Stimulated activated naive B cell treated with anti-CD40 and anti-IgM and Interleukin-4, amounts not matched to agents 10 μg/mL and 1 μg/mL and 100 μg/mL, for 72 hours (primary cell): ENCODE measurements around the gene CT45A6.
"Not testable (repeated sequence)": the region's sequence is repeated elsewhere in the genome, so short reads cannot be mapped to it uniquely, and the experiment has no call there.

Experiments
- ATAC-seq, 2 donors: fragments of 150-1000 bp; cut with Tn5 transposase; replicated peaks; 2 replicates each; pipeline ENCODE4 v1.10.0; 2021; ENCODE audit warnings: moderate library complexity in 1 of 2
- DNase-seq: peaks from one replicate; pipeline ENCODE4 v3.0.0; 2021
- H3K27ac Mint-ChIP-seq: one replicate; pipeline ENCODE4 v1.8.0; 2022; ENCODE audit warnings: mild to moderate bottlenecking, mixed read lengths
- H3K27me3 Mint-ChIP-seq, 2 donors: one replicate each; pipeline ENCODE4 v1.8.0; 2022; ENCODE audit warnings: mixed read lengths in 2 of 2
- H3K36me3 Mint-ChIP-seq, 2 donors: one replicate each; pipeline ENCODE4 v1.8.0; 2022; ENCODE audit warnings: mixed read lengths in 2 of 2, mild to moderate bottlenecking in 1 of 2
- H3K4me1 Mint-ChIP-seq, 2 donors: one replicate each; pipeline ENCODE4 v1.8.0; 2022; ENCODE audit warnings: mixed read lengths in 2 of 2, mild to moderate bottlenecking in 1 of 2
- H3K4me3 Mint-ChIP-seq, 2 donors: one replicate each; pipeline ENCODE4 v1.8.0; 2022; ENCODE audit warnings: mild to moderate bottlenecking in 2 of 2, mixed read lengths in 2 of 2, moderate library complexity in 1 of 2
- H3K9me3 Mint-ChIP-seq, 2 donors: one replicate each; pipeline ENCODE4 v1.8.0; 2022; ENCODE audit warnings: mixed read lengths in 2 of 2, mild to moderate bottlenecking in 1 of 2

The CT45A6 gene, protein sequence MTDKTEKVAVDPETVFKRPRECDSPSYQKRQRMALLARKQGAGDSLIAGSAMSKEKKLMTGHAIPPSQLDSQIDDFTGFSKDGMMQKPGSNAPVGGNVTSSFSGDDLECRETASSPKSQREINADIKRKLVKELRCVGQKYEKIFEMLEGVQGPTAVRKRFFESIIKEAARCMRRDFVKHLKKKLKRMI

DNA sequence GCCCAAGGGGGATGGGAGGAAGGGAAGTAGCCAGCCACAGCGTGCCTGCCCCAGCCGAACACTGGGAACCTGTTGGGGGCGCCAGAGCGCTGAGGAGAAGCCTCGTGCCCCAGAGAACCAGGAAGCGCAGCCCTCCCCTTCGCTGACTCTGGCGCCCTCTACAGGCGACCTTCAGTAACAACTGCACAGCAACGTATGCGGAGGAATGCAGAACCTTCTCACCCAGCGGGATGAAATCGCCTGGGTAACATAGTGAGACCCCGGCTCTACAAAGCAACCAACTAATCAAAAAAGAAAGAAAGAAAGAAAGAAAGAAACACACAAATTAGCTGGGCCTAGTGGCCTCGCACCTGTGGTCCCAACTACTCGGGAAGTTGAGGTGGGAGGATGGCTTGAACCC lies at the start of gene CT45A6:
Gene CT45A6 (minus strand): TSS at position 101 of the 400 bp plus-strand sequence. CDS start 3,794 bp downstream, outside the sequence.
- not testable (repeated sequence) for H3K27me3 Mint-ChIP-seq, H3K27ac Mint-ChIP-seq, DNase-seq, H3K4me1 Mint-ChIP-seq, ATAC-seq, H3K9me3 Mint-ChIP-seq, H3K36me3 Mint-ChIP-seq, H3K4me3 Mint-ChIP-seq

DNA sequence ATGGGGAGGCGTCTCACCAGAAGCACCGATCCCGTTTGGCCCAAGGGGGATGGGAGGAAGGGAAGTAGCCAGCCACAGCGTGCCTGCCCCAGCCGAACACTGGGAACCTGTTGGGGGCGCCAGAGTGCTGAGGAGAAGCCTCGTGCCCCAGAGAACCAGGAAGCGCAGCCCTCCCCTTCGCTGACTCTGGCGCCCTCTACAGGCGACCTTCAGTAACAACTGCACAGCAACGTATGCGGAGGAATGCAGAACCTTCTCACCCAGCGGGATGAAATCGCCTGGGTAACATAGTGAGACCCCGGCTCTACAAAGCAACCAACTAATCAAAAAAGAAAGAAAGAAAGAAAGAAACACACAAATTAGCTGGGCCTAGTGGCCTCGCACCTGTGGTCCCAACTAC lies 34.6 kb upstream of the CT45A6 start, which contains the start of gene CT45A7:
Gene CT45A7 (minus strand): TSS at position 101 of the 400 bp plus-strand sequence. CDS start 3,747 bp downstream, outside the sequence.
- not testable (repeated sequence) for H3K9me3 Mint-ChIP-seq, H3K27me3 Mint-ChIP-seq, H3K36me3 Mint-ChIP-seq, H3K27ac Mint-ChIP-seq, ATAC-seq, H3K4me1 Mint-ChIP-seq, H3K4me3 Mint-ChIP-seq, DNase-seq

DNA sequence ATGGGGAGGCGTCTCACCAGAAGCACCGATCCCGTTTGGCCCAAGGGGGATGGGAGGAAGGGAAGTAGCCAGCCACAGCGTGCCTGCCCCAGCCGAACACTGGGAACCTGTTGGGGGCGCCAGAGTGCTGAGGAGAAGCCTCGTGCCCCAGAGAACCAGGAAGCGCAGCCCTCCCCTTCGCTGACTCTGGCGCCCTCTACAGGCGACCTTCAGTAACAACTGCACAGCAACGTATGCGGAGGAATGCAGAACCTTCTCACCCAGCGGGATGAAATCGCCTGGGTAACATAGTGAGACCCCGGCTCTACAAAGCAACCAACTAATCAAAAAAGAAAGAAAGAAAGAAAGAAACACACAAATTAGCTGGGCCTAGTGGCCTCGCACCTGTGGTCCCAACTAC lies 17.3 kb upstream of the CT45A6 start, which contains the start of gene CT45A2:
Gene CT45A2 (minus strand): TSS at position 101 of the 400 bp plus-strand sequence. CDS start 3,747 bp downstream, outside the sequence.
- H3K36me3 Mint-ChIP-seq, H3K27ac Mint-ChIP-seq, ATAC-seq, DNase-seq, H3K27me3 Mint-ChIP-seq, H3K4me3 Mint-ChIP-seq, H3K9me3 Mint-ChIP-seq, H3K4me1 Mint-ChIP-seq: not testable (repeated sequence)

DNA sequence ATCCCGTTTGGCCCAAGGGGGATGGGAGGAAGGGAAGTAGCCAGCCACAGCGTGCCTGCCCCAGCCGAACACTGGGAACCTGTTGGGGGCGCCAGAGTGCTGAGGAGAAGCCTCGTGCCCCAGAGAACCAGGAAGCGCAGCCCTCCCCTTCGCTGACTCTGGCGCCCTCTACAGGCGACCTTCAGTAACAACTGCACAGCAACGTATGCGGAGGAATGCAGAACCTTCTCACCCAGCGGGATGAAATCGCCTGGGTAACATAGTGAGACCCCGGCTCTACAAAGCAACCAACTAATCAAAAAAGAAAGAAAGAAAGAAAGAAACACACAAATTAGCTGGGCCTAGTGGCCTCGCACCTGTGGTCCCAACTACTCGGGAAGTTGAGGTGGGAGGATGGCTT lies 17.2 kb downstream of the CT45A6 start, which contains the start of gene CT45A5:
Gene CT45A5 (minus strand): TSS at position 101 of the 400 bp plus-strand sequence. CDS start 3,774 bp downstream, outside the sequence.
- H3K27me3 Mint-ChIP-seq, H3K9me3 Mint-ChIP-seq, H3K27ac Mint-ChIP-seq, H3K4me3 Mint-ChIP-seq, H3K4me1 Mint-ChIP-seq, DNase-seq, H3K36me3 Mint-ChIP-seq, ATAC-seq: not testable (repeated sequence)

DNA sequence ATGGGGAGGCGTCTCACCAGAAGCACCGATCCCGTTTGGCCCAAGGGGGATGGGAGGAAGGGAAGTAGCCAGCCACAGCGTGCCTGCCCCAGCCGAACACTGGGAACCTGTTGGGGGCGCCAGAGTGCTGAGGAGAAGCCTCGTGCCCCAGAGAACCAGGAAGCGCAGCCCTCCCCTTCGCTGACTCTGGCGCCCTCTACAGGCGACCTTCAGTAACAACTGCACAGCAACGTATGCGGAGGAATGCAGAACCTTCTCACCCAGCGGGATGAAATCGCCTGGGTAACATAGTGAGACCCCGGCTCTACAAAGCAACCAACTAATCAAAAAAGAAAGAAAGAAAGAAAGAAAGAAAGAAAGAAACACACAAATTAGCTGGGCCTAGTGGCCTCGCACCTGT lies 34.5 kb downstream of the CT45A6 start, which contains the start of gene CT45A3:
Gene CT45A3 (minus strand): TSS at position 101 of the 400 bp plus-strand sequence. CDS start 3,747 bp downstream, outside the sequence.
- not testable (repeated sequence) for H3K9me3 Mint-ChIP-seq, DNase-seq, H3K27ac Mint-ChIP-seq

DNA sequence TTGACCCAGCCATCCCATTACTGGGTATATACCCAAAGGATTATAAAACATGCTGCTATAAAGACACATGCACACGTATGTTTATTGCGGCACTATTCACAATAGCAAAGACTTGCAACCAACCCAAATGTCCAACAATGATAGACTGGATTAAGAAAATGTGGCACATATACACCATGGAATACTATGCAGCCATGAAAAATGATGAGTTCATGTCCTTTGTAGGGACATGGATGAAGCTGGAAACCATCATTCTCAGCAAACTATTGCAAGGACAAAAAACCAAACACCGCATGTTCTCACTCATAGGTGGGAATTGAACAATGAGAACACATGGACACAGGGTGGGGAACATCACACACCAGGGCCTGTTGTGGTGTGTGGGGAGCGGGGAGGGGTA lies 57.8 kb downstream of the CT45A6 start:
- not testable (repeated sequence) for H3K36me3 Mint-ChIP-seq, H3K4me1 Mint-ChIP-seq, H3K27me3 Mint-ChIP-seq, DNase-seq, ATAC-seq, H3K9me3 Mint-ChIP-seq, H3K27ac Mint-ChIP-seq, H3K4me3 Mint-ChIP-seq

More for the DNA sequence above, 34.5 kb downstream of the CT45A6 start, which contains the start of gene CT45A3:
- not testable (repeated sequence) for H3K4me3 Mint-ChIP-seq, ATAC-seq, H3K4me1 Mint-ChIP-seq, H3K36me3 Mint-ChIP-seq, H3K27me3 Mint-ChIP-seq
